ENCODE measurements around the gene GDPD5.

GRCh38 chr11:75572744-75573143 is 47.0 kb upstream of the GDPD5 start:
- TF ChIP-seq CTCF (IDR thresholded peaks at IDR 0.05; ENCODE audit: low read length): no peak
- TF ChIP-seq EZH2 (IDR thresholded peaks at IDR 0.05; ENCODE audit: borderline replicate concordance, low read length): no peak
